ENCODE measurements around the gene UBFD1.
"Not testable (repeated sequence)": the region's sequence is repeated elsewhere in the genome, so short reads cannot be mapped to it uniquely, and the experiment has no call there.

UBFD1 gene

GRCh38 chr16:23556881-23557778 is at the start of gene UBFD1, which contains the start of gene EARS2:
TSS of gene UBFD1 (plus strand) at chr16:23557727. CDS start at chr16:23557743, 16 bp downstream.
TSS of gene EARS2 (minus strand) at chr16:23557350. CDS start at chr16:23557343, 7 bp downstream.
- DNase-seq, result peak; percentile 99

DNA sequence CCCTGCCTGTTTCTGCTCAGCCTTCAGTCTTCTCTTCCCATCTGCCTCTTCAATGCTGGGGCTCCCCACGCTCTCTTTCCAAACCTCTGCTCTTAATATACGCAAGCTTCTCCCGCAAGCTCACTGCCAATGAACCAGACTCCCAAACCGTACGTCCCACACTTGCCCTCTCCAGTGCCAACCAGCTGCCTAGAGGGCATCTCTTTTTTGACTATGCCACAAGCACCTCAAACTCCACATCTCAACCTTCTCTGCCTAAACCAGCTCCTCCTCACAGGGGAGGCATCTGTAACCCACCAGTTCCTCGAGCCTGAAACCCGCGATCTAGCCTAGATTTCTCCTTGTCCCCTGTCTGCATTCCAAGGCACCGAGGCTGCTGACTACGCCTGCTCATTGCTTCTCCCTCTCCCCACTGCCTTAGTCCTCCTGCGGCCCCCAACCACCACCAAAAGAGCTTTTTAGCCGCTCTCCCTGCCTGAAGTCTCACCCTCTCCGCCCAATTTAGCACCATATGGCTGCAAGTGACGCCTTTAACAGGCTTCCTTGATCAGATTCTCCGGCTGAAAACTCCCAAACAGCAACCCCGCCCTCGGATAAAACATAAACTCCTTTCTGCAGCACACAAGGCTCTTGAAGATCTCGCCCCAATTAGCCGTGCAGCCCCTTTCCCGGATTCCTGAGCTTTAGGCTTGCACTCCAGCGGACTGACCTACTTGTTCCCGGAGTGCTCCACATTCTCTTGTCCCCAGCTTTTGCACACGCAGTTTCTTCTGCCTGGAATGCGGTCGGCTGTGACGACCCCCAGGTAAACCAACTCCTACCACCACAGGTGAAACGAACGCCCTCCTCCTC is 48.7 kb upstream of the UBFD1 start:
- no peak for DNase-seq

GRCh38 chr16:23509441-23509754 is 48.1 kb upstream of the UBFD1 start:
- no peak for DNase-seq

GRCh38 chr16:23509782-23510163 is 47.8 kb upstream of the UBFD1 start:
- DNase-seq, result no peak

- peak; percentile 80 for DNase-seq
Measured at GRCh38 chr16:23510164-23510914, 47.2 kb upstream of the UBFD1 start, which contains the start of gene GGA2. TSS of gene GGA2 (minus strand) at chr16:23510494. CDS start at chr16:23510411, 83 bp downstream.

GRCh38 chr16:23510915-23511270 is 46.6 kb upstream of the UBFD1 start:
- not testable (repeated sequence) for DNase-seq

DNA sequence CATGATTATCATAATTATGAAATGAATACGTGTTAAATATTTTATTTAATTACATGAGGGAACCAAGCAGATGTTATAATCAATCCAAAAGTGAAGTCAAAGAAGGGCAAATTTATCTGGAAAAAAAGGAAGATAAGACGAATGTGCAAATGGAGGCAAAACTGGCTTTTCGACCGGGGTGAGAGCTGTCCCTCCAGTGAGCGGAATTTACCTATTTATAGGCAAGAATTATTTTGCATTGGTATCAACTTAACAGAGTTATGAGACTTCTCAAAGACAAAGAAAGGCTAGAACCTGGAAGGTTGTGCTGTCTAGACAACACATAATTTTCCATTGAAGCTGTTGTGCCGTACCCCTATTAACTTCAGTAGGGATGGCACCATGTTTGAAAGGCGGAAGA is 45.8 kb upstream of the UBFD1 start:
- no peak for DNase-seq

- no peak for DNase-seq
Measured at GRCh38 chr16:23512168-23512695, 45.3 kb upstream of the UBFD1 start.

DNA sequence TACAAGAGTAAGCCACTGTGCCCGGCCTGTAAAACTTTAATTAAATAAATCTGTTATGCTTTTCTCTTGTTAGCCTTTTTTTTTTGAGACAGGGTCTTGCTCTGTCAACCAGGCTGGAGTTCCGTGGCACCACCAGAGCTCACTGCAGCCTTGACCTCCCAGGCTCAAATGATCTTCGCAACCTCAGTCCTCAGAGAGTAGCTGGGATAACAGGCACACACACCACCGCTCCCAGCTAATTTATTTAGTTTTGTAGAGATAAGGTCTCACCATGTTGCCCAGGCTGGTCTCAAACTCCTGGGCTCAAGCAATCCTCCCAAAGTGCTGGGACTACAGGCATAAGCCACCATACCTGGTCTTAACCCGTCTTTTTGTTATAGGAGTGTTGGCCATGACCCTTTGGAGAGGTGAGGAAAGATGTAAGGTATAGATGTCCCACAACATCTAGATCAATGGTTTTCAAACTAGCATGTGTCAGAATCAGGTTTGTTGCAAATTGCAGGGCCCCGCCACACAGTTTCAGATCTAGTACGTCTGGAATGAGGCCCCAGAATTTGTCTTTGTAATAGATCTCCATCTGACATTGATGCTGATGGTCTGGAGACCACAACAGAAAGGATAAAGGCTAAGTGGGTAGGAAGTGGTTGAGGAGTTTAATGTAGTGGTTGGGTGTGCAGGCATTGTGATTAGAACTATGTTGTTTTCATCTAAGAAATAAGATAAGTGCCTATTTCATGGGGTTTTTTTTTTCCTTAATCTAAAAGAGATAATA is 43.0 kb upstream of the UBFD1 start:
- DNase-seq, result peak; percentile 18

DNA sequence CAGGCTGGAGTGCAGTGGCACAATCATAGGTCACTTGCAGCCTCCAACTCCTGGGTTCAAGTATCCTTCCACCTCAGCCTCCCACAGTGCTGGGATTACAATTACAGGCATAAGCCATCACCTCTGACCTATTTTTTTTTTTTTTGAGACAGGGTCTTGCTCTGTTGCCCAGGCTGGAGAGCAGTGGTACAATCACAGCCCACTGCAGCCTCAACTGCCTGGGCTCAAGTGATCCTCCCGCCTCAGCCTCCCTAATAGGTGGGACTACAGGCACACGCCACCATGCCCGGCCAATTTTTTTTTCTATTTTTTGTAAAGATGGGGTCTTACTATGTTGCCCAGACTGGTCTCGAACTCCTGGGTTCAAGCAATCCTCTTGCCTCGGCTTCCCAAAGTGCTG is 41.6 kb upstream of the UBFD1 start:
- no peak for DNase-seq

DNA sequence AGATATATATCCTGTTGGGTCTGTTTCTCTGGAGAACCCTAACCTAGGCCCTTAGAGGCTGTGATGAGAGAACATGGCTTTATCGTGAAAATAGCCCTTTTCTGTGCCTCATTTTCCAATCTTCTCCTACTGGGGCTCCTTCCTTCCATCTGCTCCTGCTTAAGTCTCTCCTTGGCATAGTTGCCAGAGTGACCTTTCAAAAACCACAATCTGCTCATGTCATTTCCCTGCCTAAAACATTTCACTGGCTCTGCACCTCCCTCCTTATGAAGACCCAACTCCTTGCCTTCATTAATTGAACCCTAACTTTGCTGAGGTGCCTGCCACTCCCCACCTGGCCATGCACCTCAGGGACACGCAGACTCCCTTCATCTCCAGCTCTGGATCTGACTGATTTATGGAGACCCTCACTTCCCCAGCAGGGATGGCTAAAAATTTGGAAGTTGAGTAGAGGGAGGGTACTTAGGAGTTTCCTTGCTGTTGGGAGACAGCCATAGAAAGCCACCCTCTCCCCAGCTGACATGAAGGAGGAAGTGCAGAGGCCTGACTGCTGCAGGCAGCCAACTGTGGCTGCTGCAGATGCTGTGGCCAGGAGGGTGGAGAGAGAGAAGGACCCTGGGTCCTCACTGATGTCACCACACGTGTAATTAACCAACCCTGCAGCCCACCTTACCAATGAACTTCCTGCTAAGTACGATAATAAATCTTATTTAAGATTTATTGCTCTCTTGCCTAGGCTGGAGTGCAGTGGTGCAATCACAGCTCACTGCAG is 41.0 kb upstream of the UBFD1 start:
- no peak for DNase-seq

- DNase-seq, result no peak
Measured at GRCh38 chr16:23518435-23518891, 39.1 kb upstream of the UBFD1 start.

GRCh38 chr16:23519282-23519681 is 38.2 kb upstream of the UBFD1 start:
- no peak for DNase-seq

GRCh38 chr16:23520500-23520899 is 37.0 kb upstream of the UBFD1 start:
- DNase-seq, result no peak

DNA sequence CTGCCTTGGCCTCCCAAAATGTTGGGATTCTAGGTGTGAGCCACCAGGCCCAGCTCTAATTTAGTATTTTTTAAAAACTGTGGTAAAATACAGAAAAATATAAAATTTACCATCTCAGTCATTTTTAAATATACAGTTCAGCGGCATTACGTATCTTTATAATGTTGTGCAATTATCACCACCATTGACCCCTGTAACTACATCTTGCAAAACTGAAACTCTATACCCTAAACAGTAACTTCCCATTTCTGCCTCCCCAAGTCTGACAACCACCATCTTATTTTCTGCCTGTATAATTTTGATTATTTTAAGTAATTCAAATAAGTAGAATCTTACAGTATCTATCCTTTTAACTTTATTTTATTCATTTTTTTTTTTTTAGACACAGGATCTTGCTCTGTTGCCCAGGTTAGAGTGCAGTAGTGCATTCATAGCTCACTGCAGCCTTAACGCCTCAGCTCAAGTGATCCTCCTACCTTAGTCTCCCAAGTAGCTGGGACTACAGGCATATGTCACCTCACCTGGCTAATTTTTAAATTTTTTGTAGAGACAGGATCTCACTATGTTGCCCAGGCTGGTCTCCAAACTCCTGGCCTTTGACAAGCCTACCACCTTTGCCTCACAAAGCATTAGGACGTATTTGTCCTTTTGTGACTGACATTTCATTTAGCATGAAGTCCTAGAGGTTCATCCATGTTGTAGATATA is 36.3 kb upstream of the UBFD1 start:
- DNase-seq, result no peak

DNA sequence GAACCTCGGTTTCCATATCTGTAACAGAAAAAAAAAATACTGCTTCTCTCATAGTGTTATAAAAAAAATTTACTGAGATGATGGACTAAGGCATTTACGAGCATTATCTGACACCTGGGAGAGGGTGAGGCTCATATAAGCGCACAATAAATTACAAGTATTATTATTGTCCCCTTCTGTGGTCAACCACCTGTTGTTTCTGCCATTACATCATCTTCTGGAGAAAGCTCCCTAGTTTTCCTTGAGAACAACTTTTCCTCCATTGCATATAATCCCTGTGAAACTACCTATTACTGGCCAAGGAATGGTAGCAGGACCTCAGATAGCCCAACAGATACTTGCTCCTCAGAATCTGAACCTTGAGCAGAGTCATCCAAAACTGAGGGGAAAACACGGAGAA is 35.6 kb upstream of the UBFD1 start:
- DNase-seq, result no peak

DNA sequence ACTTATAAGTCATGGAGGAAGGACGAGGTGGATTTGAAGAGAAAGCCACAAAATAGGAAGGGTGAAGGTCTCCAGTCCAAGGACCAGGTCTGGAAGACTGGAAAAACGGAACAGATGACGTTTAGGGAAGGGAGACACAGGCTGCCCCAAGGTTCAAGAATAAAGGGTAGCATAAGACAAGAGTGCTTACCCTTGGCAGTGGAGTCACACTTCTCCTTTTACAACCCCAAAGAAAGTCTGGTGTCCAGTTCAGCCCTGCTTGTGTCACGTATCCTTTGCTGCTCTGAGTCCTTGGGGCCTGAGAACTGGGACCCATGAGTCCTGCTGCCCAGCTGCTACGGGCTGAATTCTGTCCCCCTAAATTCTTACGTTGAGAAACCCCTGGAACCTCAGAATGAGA is 34.2 kb upstream of the UBFD1 start:
- no peak for DNase-seq

GRCh38 chr16:23523876-23524385 is 33.6 kb upstream of the UBFD1 start:
- DNase-seq, result no peak

GRCh38 chr16:23524886-23525285 is 32.6 kb upstream of the UBFD1 start:
- DNase-seq, result no peak

DNA sequence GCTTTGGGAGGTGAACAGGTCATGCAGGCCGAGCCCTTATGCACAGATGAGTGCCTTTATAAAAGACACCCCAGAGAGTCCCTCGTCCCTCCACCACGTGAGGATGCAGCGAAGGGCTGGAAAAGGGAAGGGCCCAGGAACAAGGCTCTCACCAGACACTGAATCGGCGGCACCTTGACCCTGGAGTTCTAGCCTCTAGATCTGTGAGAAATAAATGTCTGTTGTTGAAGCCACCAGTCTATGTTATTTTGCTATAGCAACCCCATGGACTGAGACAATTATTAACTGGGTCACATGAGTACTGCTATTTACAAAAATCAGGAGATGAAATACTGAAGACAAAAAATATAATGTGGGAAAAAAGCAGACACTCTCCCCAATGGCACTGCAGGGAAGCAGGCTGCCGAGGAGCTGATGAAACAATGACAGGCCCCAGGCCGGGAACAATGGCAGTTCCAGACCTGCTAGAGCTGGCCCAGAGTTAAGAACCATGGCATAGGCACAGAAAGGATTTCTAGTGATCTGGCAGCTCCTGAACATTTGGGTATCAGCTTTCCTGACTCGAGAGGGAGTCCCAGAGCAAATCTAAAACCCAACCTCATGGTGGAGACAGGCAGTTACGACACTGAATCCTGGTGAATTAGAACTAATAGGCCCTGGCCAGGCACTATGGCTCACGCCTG is 29.4 kb upstream of the UBFD1 start:
- no peak for DNase-seq
